Thyroid gland (tissue), 4 donors: Measurements from ENCODE around the gene WFDC11.

Source experiments
- POLR2A ChIP-seq, 2 donors: fragments of 450-650 bp; IDR thresholded peaks; one replicate each; pipeline ENCODE4 v1.6.1; 2017; ENCODE audit warnings: antibody characterized with exemption in 2 of 2, mild to moderate bottlenecking in 2 of 2, moderate library complexity in 1 of 2
- TF ChIP-seq, protein P1 (sequence below), 6 experiments: fragments of 200-600 bp in 3 of 6; fragments of 450-650 bp in 3 of 6; sonication (generic) in 3 of 6; IDR thresholded peaks; one replicate each; pipeline ENCODE4 v1.5.1; 2016 to 2019; ENCODE audit warnings: antibody characterized with exemption in 6 of 6, mild to moderate bottlenecking in 2 of 6, inconsistent platforms in 1 of 6, moderate library complexity in 1 of 6

DNA sequence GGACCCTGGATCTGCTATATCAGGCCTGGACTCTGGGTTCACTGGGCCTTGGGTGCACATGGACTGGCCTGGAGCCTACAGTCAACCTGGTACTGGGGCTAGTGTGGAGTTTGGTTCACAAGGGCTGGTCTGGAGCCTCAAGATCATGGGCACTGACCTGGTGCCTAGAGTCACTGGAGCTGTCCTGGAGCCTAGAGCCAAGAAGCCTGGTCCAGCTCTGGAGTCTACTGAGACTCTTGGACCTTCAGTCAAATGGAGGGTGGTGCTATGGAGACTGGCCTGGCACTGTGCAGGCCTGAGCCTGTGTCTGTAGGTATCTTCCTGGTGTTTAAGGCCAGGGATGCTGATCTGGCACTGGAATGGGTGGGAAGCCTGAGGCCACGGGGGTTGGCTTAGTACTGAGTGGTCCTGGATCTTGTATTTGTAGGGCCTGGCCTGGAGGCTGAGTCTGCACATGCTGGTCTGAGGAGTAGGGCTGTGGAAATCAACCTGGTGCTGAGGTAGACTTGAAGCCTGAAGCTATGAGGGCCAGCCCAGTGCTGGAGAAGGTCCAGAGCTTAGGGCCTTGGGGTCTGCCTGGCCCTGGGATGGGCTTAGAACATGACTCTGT is 22.5 kb downstream of the WFDC11 start:
- TF ChIP-seq, protein P1, sequence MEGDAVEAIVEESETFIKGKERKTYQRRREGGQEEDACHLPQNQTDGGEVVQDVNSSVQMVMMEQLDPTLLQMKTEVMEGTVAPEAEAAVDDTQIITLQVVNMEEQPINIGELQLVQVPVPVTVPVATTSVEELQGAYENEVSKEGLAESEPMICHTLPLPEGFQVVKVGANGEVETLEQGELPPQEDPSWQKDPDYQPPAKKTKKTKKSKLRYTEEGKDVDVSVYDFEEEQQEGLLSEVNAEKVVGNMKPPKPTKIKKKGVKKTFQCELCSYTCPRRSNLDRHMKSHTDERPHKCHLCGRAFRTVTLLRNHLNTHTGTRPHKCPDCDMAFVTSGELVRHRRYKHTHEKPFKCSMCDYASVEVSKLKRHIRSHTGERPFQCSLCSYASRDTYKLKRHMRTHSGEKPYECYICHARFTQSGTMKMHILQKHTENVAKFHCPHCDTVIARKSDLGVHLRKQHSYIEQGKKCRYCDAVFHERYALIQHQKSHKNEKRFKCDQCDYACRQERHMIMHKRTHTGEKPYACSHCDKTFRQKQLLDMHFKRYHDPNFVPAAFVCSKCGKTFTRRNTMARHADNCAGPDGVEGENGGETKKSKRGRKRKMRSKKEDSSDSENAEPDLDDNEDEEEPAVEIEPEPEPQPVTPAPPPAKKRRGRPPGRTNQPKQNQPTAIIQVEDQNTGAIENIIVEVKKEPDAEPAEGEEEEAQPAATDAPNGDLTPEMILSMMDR (IDR thresholded peaks at IDR 0.05): no peak
- TF ChIP-seq POLR2A (IDR thresholded peaks at IDR 0.05): no peak
